ENCODE results near the gene TRIM43B.

GRCh38 chr2:95524195-95524594 lies 39.6 kb upstream of the TRIM43B start:
- no peak for TF ChIP-seq CTCF (IDR thresholded peaks at IDR 0.05)
- TF ChIP-seq ZNF281 (CRISPR knock-in tag; IDR thresholded peaks at IDR 0.05) = no peak
- TF ChIP-seq STAT6 (CRISPR knock-in tag; conservative IDR thresholded peaks at IDR 0.05; ENCODE audit: low read depth) = no peak
- TF ChIP-seq JUN (CRISPR knock-in tag; IDR thresholded peaks at IDR 0.05) = no peak
